ENCODE results near the gene ZSCAN16. TPM values are rescaled to one million over a fixed set of nuclear protein-coding genes. Genes with fewer than 3 reads are reported as not detected.

Gene ZSCAN16
- total and polyA plus RNA-seq, 9 of the 15 experiments (the other 6 are each of a cell fraction or from before 2014, with no cell fraction given), result 0.08 TPM; not detected in 8

- TF ChIP-seq AFF4 (CRISPR knock-in tag; IDR thresholded peaks at IDR 0.05) (peak; percentile 96), GABPB1 (CRISPR knock-in tag; IDR thresholded peaks at IDR 0.05) (peak; percentile 98), CTBP1 (IDR thresholded peaks at IDR 0.05; ENCODE audit: borderline replicate concordance) (peak; percentile 96), PHF20 (IDR thresholded peaks at IDR 0.05; ENCODE audit: partially characterized antibody) (peak; percentile 93), CHD4 (IDR thresholded peaks at IDR 0.05; ENCODE audit: insufficient read depth, insufficient replicate concordance, low read depth, low read length, poor library complexity, severe bottlenecking) (peak; percentile 52), ZNF24 (IDR thresholded peaks at IDR 0.05) (0 out of 2 replicates have a peak, but pooled peaks have one; percentile 40), XRCC5 (IDR thresholded peaks at IDR 0.05; ENCODE audit: low read depth, low read length) (peak; percentile 94; the same call in 1 of the 2 replicates), NEUROD1 (IDR thresholded peaks at IDR 0.05; ENCODE audit: borderline replicate concordance, low read depth, low read length, partially characterized antibody) (peak; percentile 72), NR2C1 (IDR thresholded peaks at IDR 0.05) (peak; percentile 69), NR2C1 (tag; IDR thresholded peaks at IDR 0.05) (0 out of 2 replicates have a peak, but pooled peaks have one; percentile 73), CTCFL (IDR thresholded peaks at IDR 0.05; ENCODE audit: borderline replicate concordance, insufficient read depth, low read depth, low read length, poor library complexity, severe bottlenecking) (peak; percentile 38), MAFK (IDR thresholded peaks at IDR 0.05; ENCODE audit: low read length) (no peak), ETS1 (conservative IDR thresholded peaks at IDR 0.05; ENCODE audit: control insufficient read depth, low read depth, low read length) (peak; percentile 94), MLLT1 (IDR thresholded peaks at IDR 0.05) (peak; percentile 38 to 85; a peak in 2 of 4 replicates), POLR2AphosphoS2 (IDR thresholded peaks at IDR 0.05; ENCODE audit: low read length) (peak; percentile 73; the same call in 1 of the 2 replicates), ZEB2 (IDR thresholded peaks at IDR 0.05) (peak; percentile 60; the same call in 1 of the 2 replicates)
Observed at GRCh38 chr6:28141500-28142329, 17.3 kb downstream of the ZSCAN16 start, which contains the start of gene ZKSCAN8 (continued).
